ENCODE measurements around the gene SLC25A33.
"Not testable (repeated sequence)": the region's sequence is repeated elsewhere in the genome, so short reads cannot be mapped to it uniquely, and the experiment has no call there.

The SLC25A33 gene

GRCh38 chr1:9621032-9621431 lies 81.8 kb downstream of the SLC25A33 start:
- H3K4me3 ChIP-seq (ENCODE audit: low read length in 2 of 2) = no peak overlapping the region
- H3K27me3 ChIP-seq (ENCODE audit: control insufficient read depth in 2 of 2, insufficient read depth in 2 of 2, low read length in 2 of 2) = peaks cover 4 to 11% of the 10 kb centered on the region in 2 donors
- H3K36me3 ChIP-seq (ENCODE audit: control insufficient read depth in 2 of 2, insufficient read depth in 2 of 2, low read length in 2 of 2) = no peaks in the 10 kb centered on the region
- no peak overlapping the region for H3K27ac ChIP-seq (ENCODE audit: low read depth in 2 of 2, low read length in 2 of 2)
- H3K9me3 ChIP-seq (ENCODE audit: control insufficient read depth in 2 of 2, low read length in 2 of 2) = no peaks in the 10 kb centered on the region
- no peak overlapping the region for H3K9ac ChIP-seq (ENCODE audit: low read depth in 1 of 2, low read length in 2 of 2)
- no peaks in the 10 kb centered on the region for H3K4me1 ChIP-seq (ENCODE audit: control insufficient read depth in 2 of 2, insufficient read depth in 2 of 2, low read length in 2 of 2)

GRCh38 chr1:9624081-9624480 lies 84.8 kb downstream of the SLC25A33 start:
- Histone ChIP-seq H3K36me3 (ENCODE audit: control insufficient read depth in 2 of 2, insufficient read depth in 2 of 2, low read length in 2 of 2) (no peaks in the 10 kb centered on the region), H3K27me3 (ENCODE audit: control insufficient read depth in 2 of 2, insufficient read depth in 2 of 2, low read length in 2 of 2) (peaks cover 0 to 2% of the 10 kb centered on the region in 2 donors), H3K27ac (ENCODE audit: low read depth in 2 of 2, low read length in 2 of 2) (no peak overlapping the region), H3K4me1 (ENCODE audit: control insufficient read depth in 2 of 2, insufficient read depth in 2 of 2, low read length in 2 of 2) (peaks cover 0 to 5% of the 10 kb centered on the region in 2 donors), H3K9ac (ENCODE audit: low read depth in 1 of 2, low read length in 2 of 2) (no peak overlapping the region), H3K4me3 (ENCODE audit: low read length in 2 of 2) (no peak overlapping the region), H3K9me3 (ENCODE audit: control insufficient read depth in 2 of 2, low read length in 2 of 2) (no peaks in the 10 kb centered on the region)

GRCh38 chr1:9625030-9625429 lies 85.8 kb downstream of the SLC25A33 start:
- not testable (repeated sequence) for H3K9ac ChIP-seq (ENCODE audit: low read depth in 1 of 2, low read length in 2 of 2)

GRCh38 chr1:9626201-9626608 lies 86.9 kb downstream of the SLC25A33 start:
- Histone ChIP-seq H3K4me1 (ENCODE audit: control insufficient read depth in 2 of 2, insufficient read depth in 2 of 2, low read length in 2 of 2) (peaks cover 0 to 8% of the 10 kb centered on the region in 2 donors), H3K27me3 (ENCODE audit: control insufficient read depth in 2 of 2, insufficient read depth in 2 of 2, low read length in 2 of 2) (no peaks in the 10 kb centered on the region), H3K36me3 (ENCODE audit: control insufficient read depth in 2 of 2, insufficient read depth in 2 of 2, low read length in 2 of 2) (no peaks in the 10 kb centered on the region), H3K9me3 (ENCODE audit: control insufficient read depth in 2 of 2, low read length in 2 of 2) (no peaks in the 10 kb centered on the region), H3K9ac (ENCODE audit: low read depth in 1 of 2, low read length in 2 of 2) (no peak overlapping the region), H3K4me3 (ENCODE audit: low read length in 2 of 2) (no peak overlapping the region), H3K27ac (ENCODE audit: low read depth in 2 of 2, low read length in 2 of 2) (no peak overlapping the region)

More at GRCh38 chr1:9625030-9625429, 85.8 kb downstream of the SLC25A33 start:
- H3K36me3 ChIP-seq (ENCODE audit: control insufficient read depth in 2 of 2, insufficient read depth in 2 of 2, low read length in 2 of 2); H3K4me1 ChIP-seq (ENCODE audit: control insufficient read depth in 2 of 2, insufficient read depth in 2 of 2, low read length in 2 of 2); H3K9me3 ChIP-seq (ENCODE audit: control insufficient read depth in 2 of 2, low read length in 2 of 2); H3K27ac ChIP-seq (ENCODE audit: low read depth in 2 of 2, low read length in 2 of 2); H3K4me3 ChIP-seq (ENCODE audit: low read length in 2 of 2); H3K27me3 ChIP-seq (ENCODE audit: control insufficient read depth in 2 of 2, insufficient read depth in 2 of 2, low read length in 2 of 2): not testable (repeated sequence)

- Histone ChIP-seq H3K27me3 (ENCODE audit: control insufficient read depth in 2 of 2, insufficient read depth in 2 of 2, low read length in 2 of 2) (no peaks in the 10 kb centered on the region), H3K36me3 (ENCODE audit: control insufficient read depth in 2 of 2, insufficient read depth in 2 of 2, low read length in 2 of 2) (no peaks in the 10 kb centered on the region), H3K9ac (ENCODE audit: low read depth in 1 of 2, low read length in 2 of 2) (peak overlapping the region in 1 of 2 donors; percentile 52), H3K4me3 (ENCODE audit: low read length in 2 of 2) (no peak overlapping the region), H3K4me1 (ENCODE audit: control insufficient read depth in 2 of 2, insufficient read depth in 2 of 2, low read length in 2 of 2) (peaks cover 0 to 8% of the 10 kb centered on the region in 2 donors), H3K27ac (ENCODE audit: low read depth in 2 of 2, low read length in 2 of 2) (peak overlapping the region in 1 of 2 donors; percentile 72), H3K9me3 (ENCODE audit: control insufficient read depth in 2 of 2, low read length in 2 of 2) (no peaks in the 10 kb centered on the region)
Observed at GRCh38 chr1:9628541-9629444, 89.5 kb downstream of the SLC25A33 start.

- peak overlapping the region; percentile 46 to 72 for H3K27ac ChIP-seq (ENCODE audit: low read depth in 2 of 2, low read length in 2 of 2)
Observed at GRCh38 chr1:9629445-9630201, 90.4 kb downstream of the SLC25A33 start.

GRCh38 chr1:9630331-9631111 lies 91.3 kb downstream of the SLC25A33 start:
- peak overlapping the region; percentile 32 to 43 for H3K9ac ChIP-seq (ENCODE audit: low read depth in 1 of 2, low read length in 2 of 2)
- no peaks in the 10 kb centered on the region for H3K27me3 ChIP-seq (ENCODE audit: control insufficient read depth in 2 of 2, insufficient read depth in 2 of 2, low read length in 2 of 2)
- peaks cover 0 to 8% of the 10 kb centered on the region in 2 donors for H3K4me1 ChIP-seq (ENCODE audit: control insufficient read depth in 2 of 2, insufficient read depth in 2 of 2, low read length in 2 of 2)
- peak overlapping the region; percentile 46 to 72 for H3K27ac ChIP-seq (ENCODE audit: low read depth in 2 of 2, low read length in 2 of 2)
- no peaks in the 10 kb centered on the region for H3K36me3 ChIP-seq (ENCODE audit: control insufficient read depth in 2 of 2, insufficient read depth in 2 of 2, low read length in 2 of 2)
- H3K9me3 ChIP-seq (ENCODE audit: control insufficient read depth in 2 of 2, low read length in 2 of 2) = no peaks in the 10 kb centered on the region
- peak overlapping the region in 1 of 2 donors; percentile 71 for H3K4me3 ChIP-seq (ENCODE audit: low read length in 2 of 2)

More at GRCh38 chr1:9629445-9630201, 90.4 kb downstream of the SLC25A33 start:
- H3K4me1 ChIP-seq (ENCODE audit: control insufficient read depth in 2 of 2, insufficient read depth in 2 of 2, low read length in 2 of 2) = peaks cover 0 to 8% of the 10 kb centered on the region in 2 donors
- H3K36me3 ChIP-seq (ENCODE audit: control insufficient read depth in 2 of 2, insufficient read depth in 2 of 2, low read length in 2 of 2) = no peaks in the 10 kb centered on the region
- H3K9me3 ChIP-seq (ENCODE audit: control insufficient read depth in 2 of 2, low read length in 2 of 2) = no peaks in the 10 kb centered on the region
- peak overlapping the region in 1 of 2 donors; percentile 71 for H3K4me3 ChIP-seq (ENCODE audit: low read length in 2 of 2)
- H3K27me3 ChIP-seq (ENCODE audit: control insufficient read depth in 2 of 2, insufficient read depth in 2 of 2, low read length in 2 of 2) = no peaks in the 10 kb centered on the region
- H3K9ac ChIP-seq (ENCODE audit: low read depth in 1 of 2, low read length in 2 of 2) = peak overlapping the region; percentile 32 to 43

- Histone ChIP-seq H3K9me3 (ENCODE audit: control insufficient read depth in 2 of 2, low read length in 2 of 2) (no peaks in the 10 kb centered on the region), H3K4me1 (ENCODE audit: control insufficient read depth in 2 of 2, insufficient read depth in 2 of 2, low read length in 2 of 2) (peaks cover 0 to 8% of the 10 kb centered on the region in 2 donors), H3K9ac (ENCODE audit: low read depth in 1 of 2, low read length in 2 of 2) (no peak overlapping the region), H3K36me3 (ENCODE audit: control insufficient read depth in 2 of 2, insufficient read depth in 2 of 2, low read length in 2 of 2) (no peaks in the 10 kb centered on the region), H3K27me3 (ENCODE audit: control insufficient read depth in 2 of 2, insufficient read depth in 2 of 2, low read length in 2 of 2) (no peaks in the 10 kb centered on the region), H3K27ac (ENCODE audit: low read depth in 2 of 2, low read length in 2 of 2) (no peak overlapping the region), H3K4me3 (ENCODE audit: low read length in 2 of 2) (no peak overlapping the region)
Observed at GRCh38 chr1:9631613-9632012, 92.3 kb downstream of the SLC25A33 start.

GRCh38 chr1:9633493-9633892 lies 94.2 kb downstream of the SLC25A33 start:
- peaks cover 0 to 3% of the 10 kb centered on the region in 2 donors for H3K4me1 ChIP-seq (ENCODE audit: control insufficient read depth in 2 of 2, insufficient read depth in 2 of 2, low read length in 2 of 2)
- H3K9me3 ChIP-seq (ENCODE audit: control insufficient read depth in 2 of 2, low read length in 2 of 2) = no peaks in the 10 kb centered on the region
- H3K27ac ChIP-seq (ENCODE audit: low read depth in 2 of 2, low read length in 2 of 2) = no peak overlapping the region

More at GRCh38 chr1:9633493-9633892, 94.2 kb downstream of the SLC25A33 start:
- Histone ChIP-seq H3K9ac (ENCODE audit: low read depth in 1 of 2, low read length in 2 of 2) (no peak overlapping the region), H3K36me3 (ENCODE audit: control insufficient read depth in 2 of 2, insufficient read depth in 2 of 2, low read length in 2 of 2) (no peaks in the 10 kb centered on the region), H3K27me3 (ENCODE audit: control insufficient read depth in 2 of 2, insufficient read depth in 2 of 2, low read length in 2 of 2) (no peaks in the 10 kb centered on the region), H3K4me3 (ENCODE audit: low read length in 2 of 2) (no peak overlapping the region)

Data from mucosa of rectum (tissue), 2 donors.